ENCODE results near the gene TRIM15.

Gene TRIM15

GRCh38 chr6:30122515-30122914, 40.8 kb upstream of the TRIM15 start:
- Histone ChIP-seq H3K27ac (ENCODE audit: extremely low read depth, low read depth, low read length) (no peak overlapping the region), H3K4me1 (ENCODE audit: control insufficient read depth, insufficient read depth, low read length) (no peaks in the 10 kb centered on the region), H3K9me3 (ENCODE audit: control insufficient read depth, insufficient read depth, low read depth, low read length) (no peaks in the 10 kb centered on the region), H3K4me3 (ENCODE audit: low read depth, low read length) (no peak overlapping the region), H3K36me3 (ENCODE audit: control insufficient read depth in 2 of 2, insufficient read depth in 1 of 2, low read length in 2 of 2) (no peaks in the 10 kb centered on the region)
- ChIA-PET POLR2A (interaction anchor here (1.1 kb wide), 1 partner anchor 20 kb away, joined by 3 read pairs; no protein-coding TSS in a partner anchor), CTCF (interaction anchor here (0.8 to 8.0 kb wide), 4 partner anchors 9 to 117 kb away, joined by 3 to 86 read pairs (median 32); partner anchors contain the start of gene TRIM40)
- no peak for TF ChIP-seq ZNF26 (tag by site-specific recombination; IDR thresholded peaks at IDR 0.05)
- TF ChIP-seq ZNF335 (tag by site-specific recombination; conservative IDR thresholded peaks at IDR 0.05), result peak; percentile 65

- H3K36me3 ChIP-seq (ENCODE audit: control insufficient read depth in 2 of 2, insufficient read depth in 1 of 2, low read length in 2 of 2), result no peaks in the 10 kb centered on the region
- POLR2A ChIA-PET, result no interaction called here
- no peak overlapping the region for H3K27ac ChIP-seq (ENCODE audit: extremely low read depth, low read depth, low read length)
- TF ChIP-seq ZNF654 (tag by site-specific recombination; IDR thresholded peaks at IDR 0.05; ENCODE audit: low read depth), result no peak
- H3K9me3 ChIP-seq (ENCODE audit: control insufficient read depth, insufficient read depth, low read depth, low read length), result no peaks in the 10 kb centered on the region
- no peak overlapping the region for H3K4me3 ChIP-seq (ENCODE audit: low read depth, low read length)
- CTCF ChIA-PET, result interaction anchor here (0.8 to 7.4 kb wide), 6 partner anchors 17 to 279 kb away, joined by 3 to 126 read pairs (median 6); no protein-coding TSS in a partner anchor
- no peaks in the 10 kb centered on the region for H3K4me1 ChIP-seq (ENCODE audit: control insufficient read depth, insufficient read depth, low read length)
Observed at GRCh38 chr6:30127238-30128093, 35.9 kb upstream of the TRIM15 start.

DNA sequence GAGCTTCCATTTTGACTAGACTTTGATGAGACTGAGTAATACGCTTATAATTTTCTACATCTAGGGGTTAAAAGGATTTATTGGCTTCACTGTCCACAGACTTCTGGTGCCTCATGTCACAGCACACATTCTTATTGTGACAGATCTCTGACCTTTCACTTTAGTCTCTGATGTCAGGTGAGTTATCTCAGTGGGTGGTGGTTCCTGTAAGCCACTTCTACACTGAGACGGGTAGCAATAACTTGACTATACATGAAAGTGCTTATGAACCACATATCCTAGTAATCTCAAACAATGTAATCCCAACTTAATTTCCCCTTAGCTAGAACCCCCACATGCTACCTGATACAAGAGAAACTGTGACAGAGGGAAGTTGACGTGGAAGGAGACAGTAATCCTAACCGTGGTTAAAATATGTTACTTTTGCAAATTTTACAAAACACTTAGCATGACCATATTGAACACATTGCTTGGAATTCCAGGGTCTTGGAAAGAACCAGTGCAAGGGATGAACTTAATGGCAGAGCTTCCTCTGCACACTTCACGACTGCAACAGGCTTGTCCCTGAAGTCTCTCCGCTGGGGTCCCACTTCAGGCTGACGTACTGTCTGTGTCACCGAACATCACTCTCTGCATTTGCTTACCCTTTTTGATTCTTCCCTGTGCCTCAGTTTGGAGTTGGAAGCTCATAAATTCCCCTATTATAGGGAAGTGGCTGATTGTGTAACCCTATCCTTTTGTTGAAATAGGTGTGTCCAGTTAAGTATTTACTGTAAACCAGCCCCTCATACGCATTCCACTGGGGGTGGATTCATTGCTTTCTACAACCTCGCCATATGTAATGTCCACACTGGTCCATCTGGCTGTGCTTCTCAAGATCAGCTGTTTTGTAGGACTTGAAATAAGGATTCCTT, 33.8 kb upstream of the TRIM15 start:
- H3K27ac ChIP-seq (ENCODE audit: extremely low read depth, low read depth, low read length), result no peak overlapping the region
- CTCF ChIA-PET, result interaction anchor here (0.7 to 8.4 kb wide), 17 partner anchors 8 to 140 kb away, joined by 3 to 200 read pairs (median 14); partner anchors contain the start of genes TRIM10 and TRIM31
- POLR2A ChIA-PET, result interaction anchor here (1.2 to 3.2 kb wide), 3 partner anchors 25 to 28 kb away, joined by 3 to 20 read pairs (median 4); no protein-coding TSS in a partner anchor
- H3K4me3 ChIP-seq (ENCODE audit: low read depth, low read length), result no peak overlapping the region
- no peaks in the 10 kb centered on the region for H3K9me3 ChIP-seq (ENCODE audit: control insufficient read depth, insufficient read depth, low read depth, low read length)
- no peaks in the 10 kb centered on the region for H3K4me1 ChIP-seq (ENCODE audit: control insufficient read depth, insufficient read depth, low read length)
- H3K36me3 ChIP-seq (ENCODE audit: control insufficient read depth in 2 of 2, insufficient read depth in 1 of 2, low read length in 2 of 2), result no peaks in the 10 kb centered on the region
- peak; percentile 53 for TF ChIP-seq KLF10 (tag by site-specific recombination; IDR thresholded peaks at IDR 0.05)
- no peak for TF ChIP-seq GLI4 (tag by site-specific recombination; IDR thresholded peaks at IDR 0.05)
- peak; percentile 65 for TF ChIP-seq TCF7L2 (IDR thresholded peaks at IDR 0.05; ENCODE audit: borderline replicate concordance, low read depth, low read length)
- TF ChIP-seq, protein P1, sequence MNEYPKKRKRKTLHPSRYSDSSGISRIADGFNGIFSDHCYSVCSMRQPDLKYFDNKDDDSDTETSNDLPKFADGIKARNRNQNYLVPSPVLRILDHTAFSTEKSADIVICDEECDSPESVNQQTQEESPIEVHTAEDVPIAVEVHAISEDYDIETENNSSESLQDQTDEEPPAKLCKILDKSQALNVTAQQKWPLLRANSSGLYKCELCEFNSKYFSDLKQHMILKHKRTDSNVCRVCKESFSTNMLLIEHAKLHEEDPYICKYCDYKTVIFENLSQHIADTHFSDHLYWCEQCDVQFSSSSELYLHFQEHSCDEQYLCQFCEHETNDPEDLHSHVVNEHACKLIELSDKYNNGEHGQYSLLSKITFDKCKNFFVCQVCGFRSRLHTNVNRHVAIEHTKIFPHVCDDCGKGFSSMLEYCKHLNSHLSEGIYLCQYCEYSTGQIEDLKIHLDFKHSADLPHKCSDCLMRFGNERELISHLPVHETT (tag by site-specific recombination; IDR thresholded peaks at IDR 0.05), result no peak
- TF ChIP-seq KLF7 (tag by site-specific recombination; IDR thresholded peaks at IDR 0.05; ENCODE audit: borderline replicate concordance), result no peak
- 0 out of 2 replicates have a peak, but pooled peaks have one; percentile 25 for TF ChIP-seq GLIS1 (tag by site-specific recombination; IDR thresholded peaks at IDR 0.05)
- TF ChIP-seq PRDM6 (tag by site-specific recombination; IDR thresholded peaks at IDR 0.05), result 0 out of 2 replicates have a peak, but pooled peaks have one; percentile 6
- no peak for TF ChIP-seq ZNF311 (tag by site-specific recombination; IDR thresholded peaks at IDR 0.05; ENCODE audit: borderline replicate concordance)
- no peak for TF ChIP-seq ZNF266 (tag by site-specific recombination; IDR thresholded peaks at IDR 0.05; ENCODE audit: low read depth)
- TF ChIP-seq, protein P2, sequence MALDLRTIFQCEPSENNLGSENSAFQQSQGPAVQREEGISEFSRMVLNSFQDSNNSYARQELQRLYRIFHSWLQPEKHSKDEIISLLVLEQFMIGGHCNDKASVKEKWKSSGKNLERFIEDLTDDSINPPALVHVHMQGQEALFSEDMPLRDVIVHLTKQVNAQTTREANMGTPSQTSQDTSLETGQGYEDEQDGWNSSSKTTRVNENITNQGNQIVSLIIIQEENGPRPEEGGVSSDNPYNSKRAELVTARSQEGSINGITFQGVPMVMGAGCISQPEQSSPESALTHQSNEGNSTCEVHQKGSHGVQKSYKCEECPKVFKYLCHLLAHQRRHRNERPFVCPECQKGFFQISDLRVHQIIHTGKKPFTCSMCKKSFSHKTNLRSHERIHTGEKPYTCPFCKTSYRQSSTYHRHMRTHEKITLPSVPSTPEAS (tag by site-specific recombination; IDR thresholded peaks at IDR 0.05), result no peak
- TF ChIP-seq SCRT2 (tag by site-specific recombination; IDR thresholded peaks at IDR 0.05), result peak; percentile 75
- peak; percentile 61 for TF ChIP-seq KLF1 (tag by site-specific recombination; IDR thresholded peaks at IDR 0.05)
- TF ChIP-seq ZBTB21 (tag by site-specific recombination; IDR thresholded peaks at IDR 0.05), result no peak
- no peak for TF ChIP-seq ZNF792 (tag by site-specific recombination; IDR thresholded peaks at IDR 0.05)
- peak; percentile 36 for TF ChIP-seq MZF1 (tag by site-specific recombination; IDR thresholded peaks at IDR 0.05; ENCODE audit: borderline replicate concordance)
- no peak for TF ChIP-seq ZNF785 (tag by site-specific recombination; IDR thresholded peaks at IDR 0.05)

Measured in HEK293 (cell line).